H4 (cell line): ENCODE results near the gene PMVK. TPM values are rescaled to one million over a fixed set of nuclear protein-coding genes. Genes with fewer than 3 reads are reported as not detected.
A peak's percentile ranks its signal among the peaks of the same experiment; 100 is the strongest.

ENCODE experiments used
- DNase-seq: peaks from one replicate; pipeline ENCODE4 v3.0.0-alpha.2; 2015; ENCODE audit warnings: low spot score
- total RNA-seq: library from RNA; depleted of rRNA; stranded (reverse); fragments of >200 nt; shearing (Covaris generic); gene quantifications from 2 replicates; pipeline ENCODE4 v1.2.3, GENCODE V29; 2014

PMVK gene
- total RNA-seq, 1 experiment from 2014 or later: 7.9 TPM

- DNase-seq: no peak
Measured at GRCh38 chr1:154951901-154952657, 15.6 kb upstream of the PMVK start.

DNA sequence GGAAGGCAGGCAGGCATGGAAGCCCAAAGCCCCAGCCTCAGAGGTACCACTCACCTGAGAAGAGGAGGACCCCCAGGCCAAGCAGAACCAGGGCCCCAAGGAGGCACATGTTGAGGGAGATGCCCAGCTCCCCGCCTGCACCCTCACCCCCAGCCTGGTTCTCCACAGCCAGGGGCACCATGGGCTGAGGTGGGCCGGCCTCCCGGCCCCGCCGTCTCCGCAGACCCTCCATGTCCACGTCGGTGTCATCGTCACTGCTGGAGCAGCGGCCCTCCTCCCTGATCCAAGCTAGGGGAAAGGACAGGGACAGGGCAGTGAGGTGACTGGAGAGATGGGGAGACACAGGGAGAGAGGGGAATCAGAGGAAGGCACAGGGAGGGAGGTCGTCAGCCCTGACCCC lies 11.6 kb upstream of the PMVK start:
- no peak for DNase-seq

- DNase-seq: no peak
Measured at GRCh38 chr1:154945962-154946850, 9.7 kb upstream of the PMVK start.

DNA sequence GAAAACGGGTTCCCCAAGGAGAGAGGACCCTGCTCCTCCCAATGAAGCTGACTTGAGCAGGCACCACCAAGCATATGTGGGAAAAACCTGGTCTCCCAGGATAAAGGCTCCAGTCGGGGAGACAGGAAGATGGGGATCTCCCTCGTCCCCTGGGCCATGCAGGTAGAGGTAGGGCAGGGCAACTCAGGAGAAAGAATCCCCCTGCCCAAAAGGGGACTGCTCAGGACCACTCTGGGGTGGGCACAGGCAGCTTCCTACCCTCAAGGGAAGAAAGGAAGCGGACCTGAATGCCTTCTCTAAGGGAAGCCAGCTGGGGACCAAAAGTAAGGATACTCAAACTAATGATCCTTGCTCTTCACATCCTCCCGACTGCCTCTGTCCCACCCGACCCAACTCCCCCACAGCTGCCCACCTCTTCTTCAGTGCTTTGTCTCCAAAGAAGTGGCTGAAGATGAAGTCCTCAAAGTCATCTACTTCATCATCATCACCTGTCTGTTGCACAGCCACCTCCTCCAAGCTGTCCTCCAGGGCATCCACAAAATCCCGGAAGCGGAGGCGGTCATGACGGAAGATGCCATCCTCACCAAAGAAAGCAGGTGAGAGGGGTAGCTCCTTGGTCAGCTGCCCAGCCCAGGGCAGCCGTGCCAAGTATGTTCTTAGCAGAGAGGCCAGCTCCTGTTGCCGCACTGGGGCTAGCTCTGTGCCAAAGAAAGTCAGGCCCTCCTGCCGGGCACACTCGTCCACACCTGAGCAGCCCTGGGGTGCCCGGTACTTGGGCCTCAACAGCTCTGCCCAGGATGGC lies 8.8 kb upstream of the PMVK start:
- no peak for DNase-seq

GRCh38 chr1:154944401-154945159 lies 8.1 kb upstream of the PMVK start:
- DNase-seq: no peak

GRCh38 chr1:154943649-154944400 lies 7.3 kb upstream of the PMVK start:
- DNase-seq: no peak

GRCh38 chr1:154941333-154942013 lies 5.0 kb upstream of the PMVK start:
- no peak for DNase-seq

- DNase-seq: no peak
Measured at GRCh38 chr1:154940651-154941194, 4.2 kb upstream of the PMVK start.

GRCh38 chr1:154940213-154940560 lies 3.7 kb upstream of the PMVK start:
- no peak for DNase-seq

DNA sequence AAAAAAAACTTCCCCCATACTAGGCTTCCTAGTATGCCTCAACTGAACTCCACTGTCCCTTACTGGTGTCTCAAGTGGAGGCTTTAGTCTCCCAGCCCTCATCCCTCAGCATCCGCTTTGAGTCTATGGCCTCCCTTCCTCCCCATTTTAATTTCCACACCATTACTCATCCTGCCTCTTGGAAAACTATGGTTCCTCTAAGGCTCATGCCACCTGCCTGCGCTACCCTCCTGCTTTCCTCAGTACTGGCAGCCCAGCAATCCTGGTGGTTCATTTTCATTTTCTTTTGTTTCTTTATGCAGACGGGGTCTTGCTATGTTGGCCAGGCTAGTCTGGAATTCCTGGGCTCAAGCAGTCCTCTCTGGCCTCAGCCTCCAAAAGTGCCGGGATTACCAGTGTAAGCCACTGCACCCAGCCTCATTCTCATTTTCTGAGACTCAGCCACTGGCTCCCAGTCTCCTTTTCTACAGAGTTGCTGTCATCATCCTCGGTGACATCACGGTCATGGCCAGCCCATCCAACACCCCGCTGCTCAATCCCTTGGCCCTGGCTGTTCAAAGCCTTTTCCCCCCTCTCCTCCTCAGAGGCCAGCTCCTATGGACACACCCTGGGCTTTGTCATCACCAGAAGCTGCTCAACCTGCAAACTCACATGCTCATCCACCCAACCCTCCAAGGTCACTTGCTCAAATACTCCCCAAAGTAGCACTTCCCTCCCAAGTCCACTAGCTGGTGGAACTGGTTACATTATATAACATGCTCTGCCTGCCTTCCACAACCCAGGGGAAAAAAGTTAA lies 2.3 kb upstream of the PMVK start:
- no peak for DNase-seq

- DNase-seq: no peak
Measured at GRCh38 chr1:154937988-154938386, 1.5 kb upstream of the PMVK start.

DNA sequence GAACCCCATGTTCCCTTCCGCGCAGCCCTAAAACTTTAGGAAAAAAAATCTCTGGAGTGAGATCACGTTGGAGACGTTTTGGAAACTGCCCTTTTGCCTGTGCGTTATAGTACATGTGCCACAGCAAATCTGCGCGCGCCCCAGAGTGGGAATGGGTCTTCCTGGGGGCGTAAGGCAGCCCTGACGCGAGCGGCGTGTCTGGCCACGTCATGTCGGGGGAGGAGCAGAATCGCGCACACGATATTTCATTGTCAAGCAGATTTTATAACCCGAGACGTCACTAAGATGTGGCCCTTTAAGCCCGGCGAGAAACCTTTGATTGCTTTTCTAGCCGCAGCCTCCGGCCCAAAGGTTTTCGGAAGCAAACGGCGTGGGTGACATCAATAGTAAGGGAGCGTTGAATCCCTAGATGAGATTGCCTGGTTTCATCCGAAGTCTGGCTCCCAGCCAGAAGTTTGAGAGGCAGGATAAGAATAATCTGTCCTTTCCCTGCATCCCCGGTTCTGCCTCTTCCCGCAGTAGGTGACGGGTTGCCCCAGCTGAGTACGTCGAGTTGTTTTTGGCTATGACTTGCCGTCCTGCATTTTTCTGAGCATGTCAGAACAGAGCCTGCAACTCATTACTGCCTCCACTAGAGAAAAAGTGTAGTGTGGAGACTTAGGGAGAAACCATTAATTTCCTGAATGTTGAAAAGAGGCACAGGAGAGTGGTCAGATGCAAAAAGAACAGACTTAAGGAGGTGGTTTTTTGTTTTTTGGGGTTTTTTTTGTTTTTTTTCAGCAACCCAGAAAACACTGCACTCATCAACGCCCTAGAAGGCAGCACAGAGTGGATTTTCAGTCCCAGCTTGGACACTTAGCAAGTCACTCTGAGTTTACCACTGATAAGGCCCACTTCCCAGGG lies 817 bp upstream of the PMVK start:
- DNase-seq: peak; percentile 88

GRCh38 chr1:154935749-154936554 lies 567 bp downstream of the PMVK start:
- DNase-seq: no peak

- DNase-seq: no peak
Measured at GRCh38 chr1:154934358-154934948, 2.1 kb downstream of the PMVK start.

DNA sequence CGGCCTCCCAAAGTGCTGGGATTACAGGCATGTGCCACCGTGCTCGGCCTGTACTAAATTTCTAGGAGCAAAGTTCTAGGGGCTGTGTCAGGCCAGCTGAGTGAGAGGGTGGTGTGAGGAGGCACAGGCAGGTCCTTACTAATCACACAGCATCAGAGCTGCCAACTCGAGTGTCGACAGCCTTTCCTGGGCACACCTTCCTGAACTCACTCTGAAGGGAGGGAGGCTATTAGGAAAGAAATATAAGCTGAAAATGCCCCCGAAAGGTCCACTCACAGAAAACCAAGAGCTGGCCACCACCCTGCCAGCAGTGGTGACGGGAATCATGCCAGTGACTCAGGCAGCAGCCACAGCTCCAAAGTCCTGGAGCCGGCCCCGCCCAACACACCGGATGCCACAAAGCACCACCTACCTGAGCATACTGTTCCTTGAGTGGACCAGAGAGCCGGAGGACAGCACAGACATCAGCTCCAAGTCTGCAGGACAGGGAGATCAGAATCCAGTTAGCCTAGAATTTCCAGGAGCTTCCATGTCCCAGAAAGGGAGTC lies 4.5 kb downstream of the PMVK start:
- DNase-seq: peak; percentile 88

- no peak for DNase-seq
Measured at GRCh38 chr1:154926201-154926600, 10.3 kb downstream of the PMVK start.
